ENCODE results near the gene MYCBP2. TPM values are rescaled to one million over a fixed set of nuclear protein-coding genes. Genes with fewer than 3 reads are reported as not detected.

MYCBP2 gene
- total RNA-seq, 1 donor from 2014 or later, result 90.3 TPM

GRCh38 chr13:77105051-77105450, 221.8 kb downstream of the MYCBP2 start:
- no peak for DNase-seq (ENCODE audit: low spot score)

- no peak for DNase-seq (ENCODE audit: low spot score)
These were observed 227.5 kb downstream of the MYCBP2 start for GRCh38 chr13:77099415-77099814.

- DNase-seq (ENCODE audit: low spot score), result no peak
These were observed 231.6 kb downstream of the MYCBP2 start for GRCh38 chr13:77095288-77095687.

DNA sequence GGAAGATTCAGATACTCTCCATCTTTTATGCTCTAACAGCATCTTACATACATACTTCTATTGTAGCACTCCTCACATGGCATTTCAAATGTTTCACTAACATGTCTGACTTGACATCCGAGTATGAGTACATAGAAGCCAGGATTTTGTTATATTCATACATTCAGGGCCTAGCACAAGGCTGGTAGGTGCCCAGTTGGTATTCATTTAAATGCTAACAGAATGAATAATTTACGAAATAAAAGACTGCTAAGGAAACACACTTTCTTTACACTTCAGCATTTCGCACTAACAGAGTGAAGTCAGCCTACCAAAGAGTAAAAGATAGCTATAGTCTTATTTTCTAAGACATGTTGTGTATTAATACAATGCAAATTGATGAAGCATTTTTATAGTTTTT, 232.1 kb downstream of the MYCBP2 start:
- DNase-seq (ENCODE audit: low spot score), result no peak

DNA sequence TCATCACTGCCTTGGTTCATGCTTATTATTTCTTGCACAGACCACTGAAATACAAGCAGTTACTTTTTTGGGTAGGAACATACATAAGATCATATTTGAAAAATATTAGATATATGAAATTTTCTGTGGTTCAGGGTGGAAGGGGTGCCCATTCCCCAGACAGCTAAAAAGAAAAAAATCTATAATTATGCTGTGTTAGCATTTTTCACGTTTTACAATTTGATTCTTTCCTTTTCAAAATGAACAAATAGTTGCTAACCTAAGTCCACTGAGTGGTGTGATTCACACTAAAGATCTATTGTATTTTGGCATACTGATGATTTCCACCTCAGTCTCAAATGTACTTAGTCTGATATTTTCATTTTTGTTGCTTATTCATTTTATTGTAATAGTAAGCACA, 233.2 kb downstream of the MYCBP2 start:
- no peak for DNase-seq (ENCODE audit: low spot score)

GRCh38 chr13:77084755-77085154, 242.1 kb downstream of the MYCBP2 start:
- DNase-seq (ENCODE audit: low spot score), result no peak

DNA sequence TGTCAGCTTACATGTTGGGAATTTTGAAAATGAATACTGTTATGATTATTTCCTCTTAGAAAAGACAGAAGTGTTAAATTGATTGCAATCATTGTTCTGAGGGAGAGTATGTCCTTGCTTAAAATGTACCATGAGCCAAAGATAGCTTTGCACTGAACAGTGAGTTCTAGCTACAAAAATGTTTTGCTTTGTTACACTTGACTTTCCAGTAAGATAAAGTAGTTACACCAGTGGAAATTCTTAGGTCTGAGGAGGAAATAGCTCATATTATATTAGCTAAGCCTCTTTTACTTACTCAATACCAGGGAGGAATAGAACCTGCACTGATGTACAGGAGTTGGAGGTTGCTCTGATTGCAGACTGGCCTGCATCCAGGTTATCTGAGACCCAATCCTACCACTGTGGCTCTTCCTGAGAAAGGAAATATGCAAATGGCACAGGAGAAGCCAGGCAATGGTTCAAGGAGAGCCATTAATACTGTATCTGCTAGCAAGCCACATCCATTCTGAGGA, 246.9 kb downstream of the MYCBP2 start:
- DNase-seq (ENCODE audit: low spot score), result no peak

GRCh38 chr13:77067519-77067918, 259.4 kb downstream of the MYCBP2 start:
- no peak for DNase-seq (ENCODE audit: low spot score)

DNA sequence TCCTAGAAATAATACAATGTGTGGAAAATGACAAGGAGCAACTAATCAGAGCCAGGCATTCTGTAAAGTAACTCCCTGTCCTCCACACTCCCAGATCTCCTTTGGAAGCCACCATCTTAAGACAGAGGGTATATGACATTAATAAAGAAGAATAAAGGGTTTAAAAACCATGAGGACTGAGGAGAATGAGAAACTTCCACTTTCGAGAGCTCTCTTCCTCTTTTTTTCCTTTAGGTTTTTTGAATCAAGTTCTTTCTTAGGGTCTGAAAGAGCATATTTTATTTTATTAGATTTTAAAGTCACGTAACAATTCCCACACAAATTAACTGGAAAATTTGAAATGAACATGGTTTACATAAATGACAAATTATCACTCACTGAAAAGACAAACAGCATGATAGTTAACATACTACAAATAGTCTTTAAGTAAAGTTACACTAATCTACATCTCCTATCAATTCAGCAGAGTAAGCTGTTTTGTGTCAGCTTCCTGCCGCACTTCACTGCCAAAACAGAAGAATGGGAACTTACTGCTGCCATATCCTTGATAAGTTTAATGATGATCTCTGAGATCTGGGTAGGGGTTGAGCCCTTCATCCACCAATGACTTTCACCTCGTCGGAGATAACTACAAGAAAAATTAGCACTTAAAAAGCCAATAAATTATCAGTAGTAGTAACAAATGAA, 261.3 kb downstream of the MYCBP2 start:
- no peak for DNase-seq (ENCODE audit: low spot score)

- no peak for DNase-seq (ENCODE audit: low spot score)
These were observed 264.8 kb downstream of the MYCBP2 start for GRCh38 chr13:77062097-77062496.

DNA sequence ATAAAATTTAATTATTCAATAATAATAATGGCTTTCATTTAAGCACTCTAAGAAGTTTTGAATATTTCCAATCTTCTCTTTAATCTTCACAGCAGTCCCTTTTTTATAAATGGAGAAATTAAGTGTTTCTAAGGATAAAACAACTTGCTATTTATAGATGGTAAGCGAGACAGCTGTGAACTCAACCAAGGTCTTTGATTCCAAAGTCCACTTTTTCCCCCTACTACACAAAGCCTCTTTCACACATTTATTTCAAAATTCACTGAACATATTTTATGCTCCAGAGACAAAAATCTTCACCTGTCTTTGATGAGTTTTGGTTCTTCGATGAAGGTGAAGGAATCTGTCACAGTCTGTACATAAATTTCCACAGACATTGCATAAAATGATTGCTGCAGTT, 265.5 kb downstream of the MYCBP2 start:
- no peak for DNase-seq (ENCODE audit: low spot score)

DNA sequence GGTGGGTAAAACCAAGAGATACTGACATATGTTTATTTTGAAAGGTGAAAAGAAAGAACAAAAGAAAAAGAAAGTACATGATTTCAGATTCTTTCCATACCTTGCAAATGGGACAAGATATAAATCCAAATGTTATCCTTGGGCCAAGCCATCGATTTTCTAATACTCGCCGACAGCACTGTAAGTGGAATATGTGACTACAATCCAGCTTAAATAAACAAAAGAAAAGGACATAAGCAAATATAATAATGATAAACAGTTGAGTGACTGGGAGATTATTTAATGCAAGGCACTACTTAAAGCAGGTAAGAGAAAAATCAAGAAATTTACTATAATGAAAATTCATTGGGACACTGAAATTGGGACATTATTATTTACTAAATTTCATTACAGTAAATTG, 270.0 kb downstream of the MYCBP2 start:
- no peak for DNase-seq (ENCODE audit: low spot score)

DNA sequence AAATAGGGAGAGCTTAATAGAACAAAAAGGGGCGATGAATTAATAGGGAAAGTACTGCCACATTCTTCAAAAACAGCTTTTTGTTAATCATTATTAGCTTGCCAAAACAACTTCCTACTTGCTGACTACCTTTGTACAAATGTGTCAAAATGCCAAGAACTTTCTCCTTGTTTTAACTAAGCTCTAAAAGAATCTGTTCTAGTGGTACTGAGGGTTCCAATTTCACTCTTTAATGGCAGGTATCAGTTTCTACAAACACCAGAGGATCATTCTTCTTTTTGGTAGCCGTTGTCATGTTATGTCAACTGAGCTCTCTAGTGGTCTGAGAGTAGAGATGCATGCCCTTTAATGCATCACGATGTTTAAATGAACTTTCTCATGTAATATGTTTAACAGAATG, 270.5 kb downstream of the MYCBP2 start:
- no peak for DNase-seq (ENCODE audit: low spot score)

DNA sequence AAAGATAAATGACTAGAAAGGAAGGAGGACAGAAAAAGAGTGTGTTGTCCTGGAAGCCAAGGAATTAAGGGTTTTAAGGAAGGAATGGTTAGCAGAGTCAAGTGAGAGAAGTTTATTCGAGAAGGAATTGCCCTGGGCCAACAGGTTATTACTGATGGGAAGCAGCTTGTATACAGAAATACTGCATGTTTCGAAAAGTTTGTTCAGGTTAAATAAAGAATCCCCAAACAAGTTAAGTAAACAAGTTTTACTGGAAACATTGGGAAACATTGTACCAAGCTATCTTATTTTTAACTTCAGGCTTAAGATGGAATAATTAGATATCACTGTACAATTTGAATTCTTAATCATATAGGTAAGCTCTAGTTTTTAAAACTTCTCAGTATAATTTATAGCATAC, 271.7 kb downstream of the MYCBP2 start:
- no peak for DNase-seq (ENCODE audit: low spot score)

GRCh38 chr13:77053192-77053591, 273.7 kb downstream of the MYCBP2 start:
- no peak for DNase-seq (ENCODE audit: low spot score)

- DNase-seq (ENCODE audit: low spot score), result no peak
These were observed 278.2 kb downstream of the MYCBP2 start for GRCh38 chr13:77048681-77049080.

GRCh38 chr13:77047649-77048343, 279.1 kb downstream of the MYCBP2 start:
- DNase-seq (ENCODE audit: low spot score), result no peak

GRCh38 chr13:77042566-77043177, 284.2 kb downstream of the MYCBP2 start:
- DNase-seq (ENCODE audit: low spot score), result no peak

DNA sequence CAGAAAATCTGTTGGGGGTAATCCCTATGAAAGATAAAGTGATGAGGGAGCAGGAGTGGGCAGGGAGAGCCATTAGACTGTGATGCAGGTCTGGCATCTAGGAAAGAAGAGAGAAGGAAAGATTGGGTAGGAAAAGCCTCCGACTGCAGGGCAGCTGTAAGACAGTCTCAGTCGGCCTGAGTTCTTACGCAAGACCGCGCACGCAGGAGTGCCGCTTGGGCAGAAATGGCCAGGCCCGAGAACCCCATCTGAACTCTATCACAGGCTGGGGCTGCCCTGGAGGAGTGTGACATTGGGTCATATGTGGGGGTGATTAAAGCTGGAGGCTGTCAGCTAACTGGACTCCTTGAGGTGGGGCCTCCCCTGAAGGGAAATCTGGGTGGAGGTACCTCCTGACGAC, 286.1 kb downstream of the MYCBP2 start:
- DNase-seq (ENCODE audit: low spot score), result no peak

GRCh38 chr13:77040076-77040475, 286.8 kb downstream of the MYCBP2 start:
- no peak for DNase-seq (ENCODE audit: low spot score)

- DNase-seq (ENCODE audit: low spot score), result no peak
These were observed 287.9 kb downstream of the MYCBP2 start for GRCh38 chr13:77038907-77039480.

DNA sequence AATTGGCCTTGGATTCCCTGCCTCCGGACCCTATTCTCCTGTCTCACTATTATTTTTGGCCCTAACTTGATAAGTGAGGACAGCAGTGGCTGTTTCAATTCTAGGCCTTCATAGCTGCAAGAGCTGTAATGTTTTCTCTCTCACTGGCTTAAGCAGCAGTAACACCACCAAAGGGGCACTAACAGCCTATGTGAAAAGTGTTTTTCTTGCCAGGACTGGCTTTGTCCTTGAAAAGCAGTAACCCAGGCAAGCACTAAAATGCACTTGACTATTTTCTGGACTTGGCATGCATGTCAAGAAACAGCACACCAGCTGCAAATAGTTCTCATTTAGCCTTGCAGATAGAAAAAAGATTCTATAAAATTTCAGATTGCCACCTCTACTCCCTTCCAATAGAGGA, 290.6 kb downstream of the MYCBP2 start:
- no peak for DNase-seq (ENCODE audit: low spot score)

- no peak for DNase-seq (ENCODE audit: low spot score)
These were observed 292.0 kb downstream of the MYCBP2 start for GRCh38 chr13:77034881-77035280.
